ENCODE results near the gene SORBS2. TPM values are rescaled to one million over a fixed set of nuclear protein-coding genes. Genes with fewer than 3 reads are reported as not detected.

SORBS2 gene
- total RNA-seq, 1 experiment from 2014 or later = 44.5 TPM

DNA sequence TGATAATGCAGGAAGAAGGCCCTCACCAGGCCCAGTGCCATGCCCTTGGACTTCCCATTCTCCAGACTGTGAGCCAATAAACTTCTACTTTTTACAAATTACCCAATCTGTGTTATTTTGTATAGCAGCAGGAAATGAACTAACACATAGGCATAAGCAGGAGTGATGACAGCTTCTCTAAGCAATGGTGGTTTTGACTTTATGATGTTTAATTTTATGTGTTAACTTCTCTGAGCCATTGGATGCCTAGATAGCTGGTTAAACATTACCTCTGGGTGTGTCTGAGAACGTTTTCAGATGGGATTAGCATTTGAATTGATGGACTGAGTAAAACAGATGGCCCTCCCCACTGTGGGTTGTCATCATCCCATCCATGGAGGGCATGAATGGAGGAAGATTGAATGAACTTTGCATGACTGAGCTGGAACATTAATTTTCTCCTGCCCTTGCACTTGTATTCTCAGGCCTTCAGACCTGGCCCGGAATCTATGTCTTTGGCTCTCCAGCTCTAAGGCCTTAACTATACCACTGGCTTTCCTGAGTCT, 262.8 kb downstream of the SORBS2 start (continued):
- TF ChIP-seq, protein P1, sequence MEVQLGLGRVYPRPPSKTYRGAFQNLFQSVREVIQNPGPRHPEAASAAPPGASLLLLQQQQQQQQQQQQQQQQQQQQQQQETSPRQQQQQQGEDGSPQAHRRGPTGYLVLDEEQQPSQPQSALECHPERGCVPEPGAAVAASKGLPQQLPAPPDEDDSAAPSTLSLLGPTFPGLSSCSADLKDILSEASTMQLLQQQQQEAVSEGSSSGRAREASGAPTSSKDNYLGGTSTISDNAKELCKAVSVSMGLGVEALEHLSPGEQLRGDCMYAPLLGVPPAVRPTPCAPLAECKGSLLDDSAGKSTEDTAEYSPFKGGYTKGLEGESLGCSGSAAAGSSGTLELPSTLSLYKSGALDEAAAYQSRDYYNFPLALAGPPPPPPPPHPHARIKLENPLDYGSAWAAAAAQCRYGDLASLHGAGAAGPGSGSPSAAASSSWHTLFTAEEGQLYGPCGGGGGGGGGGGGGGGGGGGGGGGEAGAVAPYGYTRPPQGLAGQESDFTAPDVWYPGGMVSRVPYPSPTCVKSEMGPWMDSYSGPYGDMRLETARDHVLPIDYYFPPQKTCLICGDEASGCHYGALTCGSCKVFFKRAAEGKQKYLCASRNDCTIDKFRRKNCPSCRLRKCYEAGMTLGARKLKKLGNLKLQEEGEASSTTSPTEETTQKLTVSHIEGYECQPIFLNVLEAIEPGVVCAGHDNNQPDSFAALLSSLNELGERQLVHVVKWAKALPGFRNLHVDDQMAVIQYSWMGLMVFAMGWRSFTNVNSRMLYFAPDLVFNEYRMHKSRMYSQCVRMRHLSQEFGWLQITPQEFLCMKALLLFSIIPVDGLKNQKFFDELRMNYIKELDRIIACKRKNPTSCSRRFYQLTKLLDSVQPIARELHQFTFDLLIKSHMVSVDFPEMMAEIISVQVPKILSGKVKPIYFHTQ (CRISPR knock-in tag; IDR thresholded peaks at IDR 0.05) = no peak
- TF ChIP-seq, protein P2, sequence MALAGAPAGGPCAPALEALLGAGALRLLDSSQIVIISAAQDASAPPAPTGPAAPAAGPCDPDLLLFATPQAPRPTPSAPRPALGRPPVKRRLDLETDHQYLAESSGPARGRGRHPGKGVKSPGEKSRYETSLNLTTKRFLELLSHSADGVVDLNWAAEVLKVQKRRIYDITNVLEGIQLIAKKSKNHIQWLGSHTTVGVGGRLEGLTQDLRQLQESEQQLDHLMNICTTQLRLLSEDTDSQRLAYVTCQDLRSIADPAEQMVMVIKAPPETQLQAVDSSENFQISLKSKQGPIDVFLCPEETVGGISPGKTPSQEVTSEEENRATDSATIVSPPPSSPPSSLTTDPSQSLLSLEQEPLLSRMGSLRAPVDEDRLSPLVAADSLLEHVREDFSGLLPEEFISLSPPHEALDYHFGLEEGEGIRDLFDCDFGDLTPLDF (CRISPR knock-in tag; IDR thresholded peaks at IDR 0.05) = no peak
- TF ChIP-seq ZNF317 (CRISPR knock-in tag; IDR thresholded peaks at IDR 0.05; ENCODE audit: borderline replicate concordance, low read depth) = no peak

DNA sequence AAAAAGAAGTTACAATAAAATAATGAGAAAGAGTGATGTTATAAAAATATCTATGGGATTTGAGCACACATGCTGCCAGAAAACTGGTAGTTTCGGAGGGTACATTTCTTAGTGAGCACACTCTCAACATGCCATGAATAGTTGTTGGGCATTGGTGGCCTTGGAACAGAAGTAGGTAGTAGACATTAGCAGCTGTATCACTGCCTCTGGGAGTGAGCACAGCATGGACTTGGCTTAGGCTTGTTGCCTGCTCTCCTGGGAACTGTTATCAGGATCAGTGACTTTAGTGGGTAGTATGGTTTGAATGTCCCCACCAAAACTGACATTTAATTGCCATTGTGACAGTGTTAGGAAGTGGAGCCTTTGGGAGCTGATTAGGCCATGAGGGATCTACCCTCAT, 263.4 kb downstream of the SORBS2 start:
- H3K9me3 Mint-ChIP-seq = peaks cover 14% of the 10 kb centered on the region
- ChIA-PET POLR2A (no interaction called here), CTCF (interaction anchor here (0.6 to 1.2 kb wide), 2 partner anchors 49 to 475 kb away, joined by 3 to 5 read pairs; no protein-coding TSS in a partner anchor)
- no peak for TF ChIP-seq ZNF396 (CRISPR knock-in tag; IDR thresholded peaks at IDR 0.05; ENCODE audit: borderline replicate concordance)
- TF ChIP-seq ZNF317 (CRISPR knock-in tag; IDR thresholded peaks at IDR 0.05; ENCODE audit: borderline replicate concordance, low read depth) = no peak
- no peak for TF ChIP-seq ETV6 (CRISPR knock-in tag; IDR thresholded peaks at IDR 0.05)
- TF ChIP-seq ESRRA (CRISPR knock-in tag; IDR thresholded peaks at IDR 0.05; ENCODE audit: borderline replicate concordance) = no peak
- TF ChIP-seq HMGA2 (CRISPR knock-in tag; IDR thresholded peaks at IDR 0.05) = no peak
- TF ChIP-seq RELA (CRISPR knock-in tag; IDR thresholded peaks at IDR 0.05; ENCODE audit: borderline replicate concordance) = no peak
- TF ChIP-seq, protein P3, sequence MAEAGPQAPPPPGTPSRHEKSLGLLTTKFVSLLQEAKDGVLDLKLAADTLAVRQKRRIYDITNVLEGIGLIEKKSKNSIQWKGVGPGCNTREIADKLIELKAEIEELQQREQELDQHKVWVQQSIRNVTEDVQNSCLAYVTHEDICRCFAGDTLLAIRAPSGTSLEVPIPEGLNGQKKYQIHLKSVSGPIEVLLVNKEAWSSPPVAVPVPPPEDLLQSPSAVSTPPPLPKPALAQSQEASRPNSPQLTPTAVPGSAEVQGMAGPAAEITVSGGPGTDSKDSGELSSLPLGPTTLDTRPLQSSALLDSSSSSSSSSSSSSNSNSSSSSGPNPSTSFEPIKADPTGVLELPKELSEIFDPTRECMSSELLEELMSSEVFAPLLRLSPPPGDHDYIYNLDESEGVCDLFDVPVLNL (CRISPR knock-in tag; IDR thresholded peaks at IDR 0.05; ENCODE audit: borderline replicate concordance, low read depth) = no peak
- TF ChIP-seq, protein P1 (CRISPR knock-in tag; IDR thresholded peaks at IDR 0.05) = no peak
- TF ChIP-seq FOXJ3 (CRISPR knock-in tag; IDR thresholded peaks at IDR 0.05; ENCODE audit: borderline replicate concordance) = no peak
- TF ChIP-seq, protein P4, sequence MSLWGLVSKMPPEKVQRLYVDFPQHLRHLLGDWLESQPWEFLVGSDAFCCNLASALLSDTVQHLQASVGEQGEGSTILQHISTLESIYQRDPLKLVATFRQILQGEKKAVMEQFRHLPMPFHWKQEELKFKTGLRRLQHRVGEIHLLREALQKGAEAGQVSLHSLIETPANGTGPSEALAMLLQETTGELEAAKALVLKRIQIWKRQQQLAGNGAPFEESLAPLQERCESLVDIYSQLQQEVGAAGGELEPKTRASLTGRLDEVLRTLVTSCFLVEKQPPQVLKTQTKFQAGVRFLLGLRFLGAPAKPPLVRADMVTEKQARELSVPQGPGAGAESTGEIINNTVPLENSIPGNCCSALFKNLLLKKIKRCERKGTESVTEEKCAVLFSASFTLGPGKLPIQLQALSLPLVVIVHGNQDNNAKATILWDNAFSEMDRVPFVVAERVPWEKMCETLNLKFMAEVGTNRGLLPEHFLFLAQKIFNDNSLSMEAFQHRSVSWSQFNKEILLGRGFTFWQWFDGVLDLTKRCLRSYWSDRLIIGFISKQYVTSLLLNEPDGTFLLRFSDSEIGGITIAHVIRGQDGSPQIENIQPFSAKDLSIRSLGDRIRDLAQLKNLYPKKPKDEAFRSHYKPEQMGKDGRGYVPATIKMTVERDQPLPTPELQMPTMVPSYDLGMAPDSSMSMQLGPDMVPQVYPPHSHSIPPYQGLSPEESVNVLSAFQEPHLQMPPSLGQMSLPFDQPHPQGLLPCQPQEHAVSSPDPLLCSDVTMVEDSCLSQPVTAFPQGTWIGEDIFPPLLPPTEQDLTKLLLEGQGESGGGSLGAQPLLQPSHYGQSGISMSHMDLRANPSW (CRISPR knock-in tag; conservative IDR thresholded peaks at IDR 0.05; ENCODE audit: low read depth) = no peak
- TF ChIP-seq MXD4 (CRISPR knock-in tag; IDR thresholded peaks at IDR 0.05; ENCODE audit: borderline replicate concordance) = no peak
- TF ChIP-seq, protein P5, sequence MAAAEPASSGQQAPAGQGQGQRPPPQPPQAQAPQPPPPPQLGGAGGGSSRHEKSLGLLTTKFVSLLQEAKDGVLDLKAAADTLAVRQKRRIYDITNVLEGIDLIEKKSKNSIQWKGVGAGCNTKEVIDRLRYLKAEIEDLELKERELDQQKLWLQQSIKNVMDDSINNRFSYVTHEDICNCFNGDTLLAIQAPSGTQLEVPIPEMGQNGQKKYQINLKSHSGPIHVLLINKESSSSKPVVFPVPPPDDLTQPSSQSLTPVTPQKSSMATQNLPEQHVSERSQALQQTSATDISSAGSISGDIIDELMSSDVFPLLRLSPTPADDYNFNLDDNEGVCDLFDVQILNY (CRISPR knock-in tag; IDR thresholded peaks at IDR 0.05) = no peak
- no peak overlapping the region for H3K4me3 Mint-ChIP-seq
- H3K27me3 Mint-ChIP-seq (ENCODE audit: low read depth) = no peaks in the 10 kb centered on the region; the same call in 1 of the 2 replicates
- no peak for ATAC-seq
- no peak for DNase-seq (ENCODE audit: low spot score)
- H3K36me3 Mint-ChIP-seq = no peaks in the 10 kb centered on the region
- no peak overlapping the region for H3K27ac Mint-ChIP-seq
- H3K4me1 Mint-ChIP-seq = peaks cover 6% of the 10 kb centered on the region; the same call in 1 of the 2 replicates

Data from WTC11 (cell line).